HCT116 (cell line): ENCODE data around the gene RBM43.

Experiments used
- ELF1 ChIP-seq: IDR thresholded peaks from 2 replicates; pipeline ENCODE4 v1.6.1; 2012; ENCODE audit warnings: low read depth, borderline replicate concordance
- EZH2 ChIP-seq: fragments of 200-600 bp; sonication (generic); IDR thresholded peaks from 2 replicates; pipeline ENCODE4 v1.6.1; 2017; ENCODE audit warnings: antibody characterized with exemption, mixed run types
- POLR2A ChIP-seq: IDR thresholded peaks from 2 replicates; pipeline ENCODE4 v1.7.0; 2011; ENCODE audit warnings: borderline replicate concordance; ENCODE audit not compliant: insufficient read depth, insufficient read length; ENCODE audit errors: extremely low read depth
- RAD21 ChIP-seq: IDR thresholded peaks from 2 replicates; pipeline ENCODE4 v1.6.1; 2012; ENCODE audit warnings: low read depth, mild to moderate bottlenecking
- SP1 ChIP-seq: IDR thresholded peaks from 2 replicates; pipeline ENCODE4 v1.6.1; 2012; ENCODE audit warnings: low read depth
- TCF7L2 ChIP-seq: IDR thresholded peaks from 2 replicates; pipeline ENCODE4 v1.7.0; 2011; ENCODE audit warnings: borderline replicate concordance, inconsistent platforms; ENCODE audit not compliant: insufficient read depth, insufficient read length; ENCODE audit errors: extremely low read depth
- ZFX ChIP-seq: fragments of 450-650 bp; IDR thresholded peaks from 2 replicates; pipeline ENCODE4 v1.6.1; 2017
- TF ChIP-seq, protein P1 (sequence below), 3 experiments: fragments of 200-600 bp in 1 of 3; sonication (generic) in 1 of 3; IDR thresholded peaks in 2 of 3; conservative IDR thresholded peaks in 1 of 3; 2 replicates each; pipeline ENCODE4 v1.5.1; 2012 to 2017; ENCODE audit warnings: low read depth in 2 of 3, low read length in 2 of 3, antibody characterized with exemption in 1 of 3, borderline replicate concordance in 1 of 3, control low read depth in 1 of 3, mild to moderate bottlenecking in 1 of 3, mixed read lengths in 1 of 3, mixed run types in 1 of 3, moderate library complexity in 1 of 3; ENCODE audit not compliant: insufficient read depth in 1 of 3
- TF ChIP-seq, protein P2 (sequence below): IDR thresholded peaks from 2 replicates; pipeline ENCODE4 v1.6.1; 2012; ENCODE audit warnings: low read depth

DNA sequence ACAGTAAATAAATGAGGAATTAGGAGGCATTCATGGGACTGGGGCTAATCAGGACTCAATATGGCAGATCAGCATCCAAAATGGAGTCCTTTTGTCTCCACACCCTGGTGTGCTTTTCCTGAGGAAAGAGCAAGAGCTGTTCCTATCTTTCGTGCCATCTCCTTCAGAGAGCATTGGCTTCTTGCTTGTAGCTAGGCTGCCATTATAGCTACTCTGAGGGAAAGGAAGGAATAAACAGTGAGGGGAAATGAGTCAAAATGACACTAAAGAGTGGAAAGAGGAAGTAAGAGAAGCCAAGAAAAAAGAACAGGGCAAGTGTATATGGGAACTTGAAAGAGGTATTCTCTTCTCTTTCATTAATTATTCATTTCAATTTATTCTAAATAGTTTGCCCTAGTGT lies 36.2 kb upstream of the RBM43 start:
- TF ChIP-seq, protein P1, sequence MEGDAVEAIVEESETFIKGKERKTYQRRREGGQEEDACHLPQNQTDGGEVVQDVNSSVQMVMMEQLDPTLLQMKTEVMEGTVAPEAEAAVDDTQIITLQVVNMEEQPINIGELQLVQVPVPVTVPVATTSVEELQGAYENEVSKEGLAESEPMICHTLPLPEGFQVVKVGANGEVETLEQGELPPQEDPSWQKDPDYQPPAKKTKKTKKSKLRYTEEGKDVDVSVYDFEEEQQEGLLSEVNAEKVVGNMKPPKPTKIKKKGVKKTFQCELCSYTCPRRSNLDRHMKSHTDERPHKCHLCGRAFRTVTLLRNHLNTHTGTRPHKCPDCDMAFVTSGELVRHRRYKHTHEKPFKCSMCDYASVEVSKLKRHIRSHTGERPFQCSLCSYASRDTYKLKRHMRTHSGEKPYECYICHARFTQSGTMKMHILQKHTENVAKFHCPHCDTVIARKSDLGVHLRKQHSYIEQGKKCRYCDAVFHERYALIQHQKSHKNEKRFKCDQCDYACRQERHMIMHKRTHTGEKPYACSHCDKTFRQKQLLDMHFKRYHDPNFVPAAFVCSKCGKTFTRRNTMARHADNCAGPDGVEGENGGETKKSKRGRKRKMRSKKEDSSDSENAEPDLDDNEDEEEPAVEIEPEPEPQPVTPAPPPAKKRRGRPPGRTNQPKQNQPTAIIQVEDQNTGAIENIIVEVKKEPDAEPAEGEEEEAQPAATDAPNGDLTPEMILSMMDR (IDR thresholded peaks at IDR 0.05 in 2 of 3, conservative IDR thresholded peaks at IDR 0.05 in 1 of 3; ENCODE audit: borderline replicate concordance in 1 of 3, insufficient read depth in 1 of 3, low read depth in 2 of 3, low read length in 2 of 3) = no peak
- TF ChIP-seq EZH2 (no peak), ZFX (no peak), ELF1 (no peak), SP1 (no peak), TCF7L2 (no peak), POLR2A (no peak), RAD21 (no peak)
- TF ChIP-seq, protein P2, sequence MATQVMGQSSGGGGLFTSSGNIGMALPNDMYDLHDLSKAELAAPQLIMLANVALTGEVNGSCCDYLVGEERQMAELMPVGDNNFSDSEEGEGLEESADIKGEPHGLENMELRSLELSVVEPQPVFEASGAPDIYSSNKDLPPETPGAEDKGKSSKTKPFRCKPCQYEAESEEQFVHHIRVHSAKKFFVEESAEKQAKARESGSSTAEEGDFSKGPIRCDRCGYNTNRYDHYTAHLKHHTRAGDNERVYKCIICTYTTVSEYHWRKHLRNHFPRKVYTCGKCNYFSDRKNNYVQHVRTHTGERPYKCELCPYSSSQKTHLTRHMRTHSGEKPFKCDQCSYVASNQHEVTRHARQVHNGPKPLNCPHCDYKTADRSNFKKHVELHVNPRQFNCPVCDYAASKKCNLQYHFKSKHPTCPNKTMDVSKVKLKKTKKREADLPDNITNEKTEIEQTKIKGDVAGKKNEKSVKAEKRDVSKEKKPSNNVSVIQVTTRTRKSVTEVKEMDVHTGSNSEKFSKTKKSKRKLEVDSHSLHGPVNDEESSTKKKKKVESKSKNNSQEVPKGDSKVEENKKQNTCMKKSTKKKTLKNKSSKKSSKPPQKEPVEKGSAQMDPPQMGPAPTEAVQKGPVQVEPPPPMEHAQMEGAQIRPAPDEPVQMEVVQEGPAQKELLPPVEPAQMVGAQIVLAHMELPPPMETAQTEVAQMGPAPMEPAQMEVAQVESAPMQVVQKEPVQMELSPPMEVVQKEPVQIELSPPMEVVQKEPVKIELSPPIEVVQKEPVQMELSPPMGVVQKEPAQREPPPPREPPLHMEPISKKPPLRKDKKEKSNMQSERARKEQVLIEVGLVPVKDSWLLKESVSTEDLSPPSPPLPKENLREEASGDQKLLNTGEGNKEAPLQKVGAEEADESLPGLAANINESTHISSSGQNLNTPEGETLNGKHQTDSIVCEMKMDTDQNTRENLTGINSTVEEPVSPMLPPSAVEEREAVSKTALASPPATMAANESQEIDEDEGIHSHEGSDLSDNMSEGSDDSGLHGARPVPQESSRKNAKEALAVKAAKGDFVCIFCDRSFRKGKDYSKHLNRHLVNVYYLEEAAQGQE = no peak
